IPS DF 4.7 (cell line): ENCODE measurements around the gene URB2.
"Not testable (repeated sequence)": the region's sequence is repeated elsewhere in the genome, so short reads cannot be mapped to it uniquely, and the experiment has no call there.

Source experiments
- DNase-seq: peaks from one replicate; pipeline ENCODE4 v3.0.0-alpha.2; 2013; ENCODE audit warnings: low spot score; ENCODE audit errors: extremely low read depth

URB2 gene

DNA sequence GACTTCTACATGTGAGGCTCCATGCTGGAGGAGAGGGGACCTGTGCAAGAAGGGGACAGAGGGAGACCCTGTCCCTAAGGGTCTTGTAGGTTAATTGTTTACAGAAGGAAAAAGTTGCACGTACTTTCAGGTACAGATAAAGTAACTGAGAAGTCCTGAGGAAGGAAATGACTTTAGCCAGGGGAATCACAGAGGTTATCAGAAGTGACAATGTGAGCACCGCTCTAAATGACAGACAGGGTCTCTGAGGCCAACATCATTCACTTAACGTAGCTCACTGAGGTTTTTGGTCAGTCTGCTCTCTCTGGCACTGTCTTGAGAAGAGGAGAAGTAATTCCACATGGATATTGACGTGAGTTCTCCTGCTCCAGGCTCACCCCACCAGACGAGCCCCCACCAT lies 12.1 kb upstream of the URB2 start:
- no peak for DNase-seq

DNA sequence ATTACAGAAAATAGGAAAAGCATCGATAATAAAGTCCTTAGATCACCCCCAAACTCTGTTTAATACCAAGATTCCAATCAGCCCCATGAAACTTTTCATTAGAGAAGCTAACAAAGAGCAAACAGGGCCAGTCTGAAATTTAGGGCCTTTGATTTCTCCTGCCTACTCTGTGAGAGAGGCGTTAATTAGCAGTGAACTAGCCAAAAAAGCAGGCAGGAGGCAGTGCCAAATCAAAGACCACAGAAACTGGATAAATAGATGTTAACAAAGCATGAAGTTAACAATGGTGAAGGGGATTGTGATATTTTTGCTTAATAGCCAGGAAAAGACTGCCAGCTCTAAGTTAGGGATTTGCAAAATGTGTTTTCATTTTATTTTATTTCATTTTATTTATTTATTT lies 11.3 kb upstream of the URB2 start:
- no peak for DNase-seq

DNA sequence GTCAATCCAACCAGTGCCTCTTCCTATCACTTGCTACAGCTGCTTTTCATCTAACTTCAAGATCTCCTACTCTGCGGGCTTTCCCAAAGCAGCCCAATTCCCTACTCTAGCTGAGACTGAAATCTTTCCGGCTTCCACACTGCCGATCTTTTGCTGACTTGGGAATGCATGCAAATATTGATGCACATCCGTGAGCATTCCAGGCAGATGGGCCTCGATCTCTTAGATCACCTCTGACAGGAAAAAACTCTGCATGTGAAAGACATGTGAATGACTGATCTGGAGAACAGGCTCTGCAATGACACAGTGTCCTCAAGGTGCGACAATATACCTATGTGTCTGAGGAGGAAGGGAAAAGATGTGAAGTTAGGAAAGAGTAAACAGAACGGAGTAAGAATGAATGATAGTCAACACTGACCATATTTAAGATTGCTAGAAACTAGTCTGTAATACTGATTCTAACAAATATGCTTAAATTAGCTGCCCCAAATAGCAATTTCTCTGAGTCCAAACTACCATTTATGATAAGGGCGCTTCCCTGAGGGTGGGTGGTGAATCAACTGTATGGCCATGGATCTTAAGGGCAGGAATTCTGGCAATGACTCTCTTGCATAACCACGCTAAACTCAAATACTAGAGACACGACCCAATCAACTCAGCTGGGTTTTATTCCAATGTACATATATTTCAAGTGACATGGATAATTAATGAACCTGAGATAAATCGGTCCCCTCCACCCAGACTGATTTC lies 8.5 kb upstream of the URB2 start:
- no peak for DNase-seq

DNA sequence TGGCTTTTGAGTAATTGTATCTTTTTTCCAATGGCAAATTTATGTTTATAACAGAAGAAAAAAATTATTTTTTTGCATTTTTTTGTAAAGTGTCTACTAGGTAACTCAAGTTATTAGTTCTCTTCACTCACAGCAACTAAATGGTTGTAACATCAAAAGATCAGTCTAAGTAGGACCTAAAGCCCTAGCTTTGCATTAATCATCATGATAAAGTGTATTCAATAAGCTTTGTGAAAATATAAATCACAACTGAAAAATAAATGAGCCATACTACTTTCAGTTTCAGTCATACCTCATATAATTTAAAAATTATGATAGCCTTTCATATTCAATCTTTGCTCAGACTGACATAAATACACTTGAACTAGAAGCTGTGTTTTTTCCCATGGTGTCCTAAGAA lies 7.0 kb upstream of the URB2 start:
- no peak for DNase-seq

DNA sequence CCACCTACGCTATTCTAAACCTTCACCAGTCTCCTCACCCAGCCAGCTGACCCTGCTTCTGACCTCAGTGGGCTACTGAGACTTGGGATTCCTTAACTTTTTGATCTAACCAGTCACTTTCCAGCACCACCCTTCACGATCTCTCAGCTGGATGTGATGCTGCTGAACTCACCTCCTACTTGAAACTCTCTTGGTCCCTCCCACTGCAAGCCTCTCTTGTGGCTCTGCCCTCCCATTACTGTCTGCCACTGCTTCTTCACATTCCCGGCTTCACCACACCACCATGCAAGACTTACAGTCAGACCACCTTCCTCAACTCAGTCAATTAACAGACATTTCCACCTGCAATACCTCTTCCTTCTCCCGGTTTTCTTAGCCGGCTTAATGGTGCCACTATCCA lies 6.4 kb upstream of the URB2 start:
- no peak for DNase-seq

DNA sequence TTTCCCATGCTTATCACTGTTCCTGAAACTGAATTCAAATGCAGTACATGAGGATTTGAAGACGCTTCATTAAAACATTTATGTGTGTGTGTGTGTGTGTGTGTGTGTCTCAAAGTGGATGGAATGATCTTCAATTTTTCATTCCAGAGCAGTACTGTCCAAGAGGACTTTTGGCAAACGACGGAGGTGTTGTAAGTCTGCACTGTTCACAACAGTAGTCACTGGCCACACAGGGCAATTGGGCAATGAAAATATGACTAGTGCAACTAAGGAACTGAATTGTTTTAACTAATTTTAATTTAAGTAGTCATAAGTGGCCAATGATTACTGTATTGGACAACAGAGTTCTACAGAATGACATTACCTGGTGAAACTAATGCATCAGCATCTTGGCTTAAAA lies 5.2 kb upstream of the URB2 start:
- DNase-seq = no peak

DNA sequence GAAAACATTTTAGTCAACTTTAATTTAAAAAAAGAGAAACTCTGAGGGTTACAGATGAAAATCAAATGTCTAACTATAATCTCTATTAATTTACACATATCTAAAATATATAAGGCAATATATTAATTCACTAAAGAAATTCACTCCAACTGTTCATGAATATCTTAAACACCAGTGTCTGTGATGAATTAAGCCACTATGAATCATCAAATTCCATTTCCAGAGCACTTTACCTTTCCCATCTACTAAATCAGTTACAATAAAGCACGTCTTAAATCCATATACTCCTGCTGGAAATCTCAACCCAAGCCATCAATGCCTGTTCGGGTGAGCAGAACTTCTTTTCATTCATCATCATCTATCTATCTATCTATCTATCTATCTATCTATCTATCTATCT lies 4.4 kb upstream of the URB2 start:
- DNase-seq = no peak

DNA sequence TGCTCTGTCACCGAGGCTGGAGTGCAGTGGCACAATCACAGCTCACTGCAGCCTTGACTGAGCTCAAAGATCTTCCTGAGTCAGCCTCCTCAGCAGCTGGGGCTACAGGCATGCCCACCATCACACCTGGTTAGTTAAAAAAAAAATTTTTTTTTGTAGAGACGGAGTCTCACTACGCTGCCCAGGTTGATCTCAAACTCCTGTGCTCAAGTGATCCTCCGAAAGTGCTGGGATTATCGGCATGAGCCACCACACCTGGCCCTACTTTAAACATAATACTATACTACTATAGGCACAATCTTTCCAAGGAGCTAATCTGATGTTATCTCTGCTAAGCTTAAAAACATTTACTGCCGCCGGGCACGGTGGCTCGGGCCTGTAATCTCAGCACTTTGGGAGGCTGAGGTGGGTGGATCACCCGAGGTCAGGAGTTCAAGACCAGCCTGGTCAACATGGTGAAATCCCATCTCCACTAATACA lies 3.4 kb upstream of the URB2 start:
- not testable (repeated sequence) for DNase-seq

DNA sequence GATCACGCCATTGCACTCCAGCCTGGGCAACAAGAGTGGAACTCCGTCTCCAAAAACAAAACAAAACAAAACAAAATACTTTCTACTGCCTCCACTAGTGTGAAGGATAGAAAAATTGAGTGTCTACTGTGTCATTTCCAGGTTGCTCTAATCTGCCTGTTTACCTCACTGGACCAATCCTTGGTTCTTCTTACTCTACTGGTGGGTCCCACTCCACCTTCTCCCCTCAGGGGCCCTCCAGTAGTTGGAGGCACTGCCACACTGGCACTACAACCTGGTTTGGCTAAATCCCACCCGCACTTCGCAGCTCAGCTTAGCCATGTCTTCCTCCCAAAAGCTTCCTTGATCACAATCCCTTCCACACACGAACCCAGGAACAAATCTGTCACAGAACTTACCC lies 2.8 kb upstream of the URB2 start:
- no peak for DNase-seq

DNA sequence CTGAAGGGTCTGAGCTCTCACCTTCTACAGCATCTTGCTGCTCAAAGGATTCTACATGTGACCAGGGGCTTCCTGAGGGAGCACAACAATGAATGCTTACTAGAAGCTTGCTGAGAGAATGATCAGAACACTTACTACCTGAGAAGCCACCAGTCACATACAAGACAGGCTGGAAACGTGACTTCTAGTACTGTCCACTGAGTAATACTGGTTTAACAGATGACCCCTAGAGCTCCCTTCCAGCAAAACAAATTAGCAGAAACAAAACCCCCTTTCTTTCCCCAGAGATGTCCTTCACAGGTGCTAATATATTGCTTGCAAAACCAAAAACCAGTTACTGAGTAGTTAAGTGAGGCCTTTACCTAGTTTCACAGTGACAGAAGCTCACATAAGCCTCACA lies 2.2 kb upstream of the URB2 start:
- DNase-seq = no peak

DNA sequence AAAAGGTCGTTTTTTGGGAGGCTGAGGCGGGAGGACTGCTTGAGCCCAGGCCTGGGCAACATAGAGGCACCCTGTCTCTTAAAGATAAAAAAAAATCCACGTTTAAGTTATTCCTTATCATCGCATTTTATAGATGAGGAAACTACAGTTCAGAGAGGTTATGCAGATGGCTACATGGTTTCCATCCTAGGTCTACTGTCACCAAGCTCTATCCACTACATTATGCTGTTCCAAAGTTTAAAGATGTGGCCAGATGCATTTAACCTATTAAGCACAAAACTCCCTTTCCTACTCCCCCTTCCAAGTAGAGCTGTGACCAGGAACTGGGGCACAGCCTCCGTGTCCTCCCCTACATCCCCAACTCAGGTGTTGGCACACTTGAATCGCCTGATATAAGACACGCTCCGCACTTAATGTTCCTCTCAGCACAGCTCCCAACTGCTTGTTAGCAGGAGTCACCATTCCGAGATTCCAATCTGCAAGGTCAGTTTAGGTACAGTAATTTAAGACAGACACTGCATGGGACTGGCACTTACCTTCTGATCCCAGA lies 1.5 kb upstream of the URB2 start:
- DNase-seq = no peak

DNA sequence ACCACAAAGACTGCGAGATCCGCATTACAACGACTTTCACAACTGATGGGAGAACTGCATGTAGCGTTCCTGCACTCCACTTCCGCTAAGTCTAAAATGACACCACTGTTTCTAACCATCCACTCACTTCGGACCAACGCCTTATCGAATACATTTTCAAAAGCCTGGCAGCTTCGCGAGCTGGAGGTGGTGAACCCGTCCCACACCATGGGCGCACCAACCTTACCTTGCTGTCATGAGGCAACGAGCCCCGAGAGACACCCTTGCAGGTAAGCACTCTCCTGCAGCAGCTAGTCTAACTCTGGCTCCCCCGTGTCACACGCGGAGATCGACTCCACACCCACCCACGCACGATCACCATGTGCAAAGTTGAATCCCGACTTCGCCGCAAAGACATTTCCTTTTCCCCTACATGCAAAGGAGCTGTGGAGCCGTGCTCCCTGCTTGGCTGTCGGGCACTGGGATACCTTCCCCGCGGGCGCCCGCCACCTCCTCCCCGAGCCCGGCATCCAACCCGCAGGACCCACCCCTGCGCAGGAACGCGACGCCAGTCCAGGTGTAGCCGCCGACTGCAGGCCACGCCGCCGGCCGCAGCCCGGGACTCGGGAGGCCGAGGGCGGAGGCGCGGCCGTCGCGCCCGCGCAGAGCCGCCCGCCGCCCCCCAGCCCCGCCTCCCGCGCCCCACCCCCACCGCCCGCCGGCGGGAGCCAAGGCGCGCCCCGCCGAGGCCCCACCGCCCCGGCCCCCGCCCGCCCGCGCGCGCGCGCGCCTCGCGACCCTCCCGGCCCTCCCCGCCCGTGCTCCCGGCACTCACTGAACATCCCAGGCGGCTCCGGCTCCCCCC lies 754 bp upstream of the URB2 start:
- no peak for DNase-seq

DNA sequence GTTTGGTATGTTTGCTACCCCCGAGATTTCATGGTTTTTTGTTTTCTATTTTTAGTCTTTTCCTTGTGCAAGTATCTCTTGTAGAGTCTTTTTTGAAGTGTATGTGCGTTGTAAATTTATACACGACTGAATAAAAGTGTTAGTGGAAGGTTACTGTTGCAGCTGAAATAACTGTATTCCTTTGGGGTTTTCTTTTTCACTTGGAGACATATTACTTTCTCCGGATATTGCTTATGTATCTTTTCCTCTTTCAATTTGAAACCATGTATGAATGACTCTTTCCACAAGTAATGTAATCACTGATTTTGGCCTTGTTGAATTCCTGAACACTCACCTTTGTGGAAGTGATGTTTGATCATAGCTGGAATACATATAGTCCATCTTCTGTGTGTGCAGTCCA lies 956 bp downstream of the URB2 start:
- no peak for DNase-seq

DNA sequence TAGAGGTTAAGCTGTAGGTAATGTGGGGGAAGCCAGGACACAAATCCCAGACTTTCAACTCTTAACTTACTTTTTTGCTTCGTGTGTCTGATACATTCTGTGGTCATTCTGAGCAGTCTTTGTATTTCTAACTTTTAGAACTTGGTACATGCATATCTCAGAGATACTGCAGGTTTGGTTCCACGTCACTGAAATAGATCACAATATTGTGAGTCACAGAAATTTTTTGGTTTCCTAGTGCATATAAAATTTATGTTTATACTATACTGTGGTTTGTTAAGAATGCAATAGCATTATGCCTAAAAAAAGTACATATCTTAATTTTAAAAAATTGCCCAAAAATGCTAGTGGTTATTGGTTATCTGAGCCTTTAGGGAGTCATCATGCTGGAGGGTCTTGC lies 3.2 kb downstream of the URB2 start:
- DNase-seq = no peak

DNA sequence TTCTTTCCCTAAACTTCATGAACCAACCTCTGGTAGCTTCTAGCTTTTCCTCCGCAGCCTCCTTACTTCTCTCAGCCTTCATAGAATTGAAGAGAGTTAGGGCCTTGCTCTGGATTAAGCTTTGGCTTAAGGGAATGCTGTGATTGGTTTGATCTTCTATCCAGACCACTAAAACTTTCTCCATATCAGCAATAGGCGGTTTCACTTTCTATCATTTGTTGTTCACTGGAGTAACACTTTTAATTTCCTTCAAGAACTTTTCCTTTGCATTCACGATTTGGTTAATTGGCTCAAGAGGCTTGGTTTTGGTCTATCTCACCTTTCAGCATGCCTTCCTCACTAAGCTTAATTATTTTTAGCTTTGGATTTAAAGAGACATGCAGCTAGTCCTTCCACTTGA lies 5.1 kb downstream of the URB2 start:
- DNase-seq = no peak

DNA sequence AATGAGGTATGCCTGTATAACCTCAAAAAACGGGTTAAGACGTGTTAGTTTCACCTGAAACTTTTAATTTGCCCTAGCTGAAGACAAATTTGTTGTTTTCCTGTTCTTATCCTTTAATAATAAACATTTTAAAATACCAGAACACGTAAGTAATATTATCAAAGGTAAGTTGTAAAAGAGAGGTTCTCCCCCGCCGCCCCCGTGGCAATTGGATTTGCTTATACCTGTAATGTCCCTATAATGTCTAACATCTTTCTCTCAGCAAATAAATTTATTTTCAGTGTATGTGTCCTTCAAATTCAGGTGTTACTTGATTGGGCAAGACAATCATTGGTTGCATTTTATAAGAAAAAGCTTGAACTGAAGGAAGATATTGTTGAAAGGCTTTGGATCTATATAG lies 5.9 kb downstream of the URB2 start:
- no peak for DNase-seq

DNA sequence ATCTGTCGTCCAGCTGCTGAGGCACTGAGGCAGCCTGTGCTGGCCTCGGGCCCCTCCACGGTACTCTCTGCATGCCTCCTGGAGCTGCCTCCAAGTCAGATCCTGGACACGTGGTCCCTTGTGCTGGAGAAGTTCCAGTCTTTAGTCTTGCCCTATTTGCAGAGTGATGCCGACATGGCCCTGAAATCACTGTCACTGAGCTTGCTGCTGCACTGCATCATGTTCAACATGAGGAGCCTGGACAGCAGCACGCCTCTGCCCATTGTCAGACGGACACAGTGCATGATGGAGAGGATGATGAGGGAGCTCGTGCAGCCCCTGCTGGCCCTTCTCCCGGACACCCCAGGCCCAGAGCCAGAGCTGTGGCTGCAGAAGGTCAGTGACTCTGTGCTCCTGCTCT lies 10.0 kb downstream of the URB2 start:
- no peak for DNase-seq

DNA sequence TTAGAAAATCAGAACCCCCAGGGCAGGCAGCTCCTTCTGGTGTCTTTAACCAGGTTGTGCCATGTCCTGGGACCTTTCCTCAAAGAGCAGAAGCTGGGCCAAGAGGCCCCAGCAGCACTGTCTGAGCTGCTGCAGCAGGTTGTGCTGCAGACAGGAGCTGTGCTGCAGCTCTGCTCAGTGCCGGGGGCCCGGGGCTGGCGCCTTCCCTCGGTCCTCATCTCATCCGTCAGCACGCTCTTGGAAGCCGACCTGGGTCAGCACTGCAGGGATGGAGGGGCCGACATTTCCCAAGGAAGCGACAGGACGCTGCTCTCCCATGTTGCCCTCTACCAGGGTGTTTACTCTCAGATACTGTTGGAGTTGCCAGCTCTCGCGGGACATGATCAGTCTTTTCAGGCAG lies 11.7 kb downstream of the URB2 start:
- no peak for DNase-seq

DNA sequence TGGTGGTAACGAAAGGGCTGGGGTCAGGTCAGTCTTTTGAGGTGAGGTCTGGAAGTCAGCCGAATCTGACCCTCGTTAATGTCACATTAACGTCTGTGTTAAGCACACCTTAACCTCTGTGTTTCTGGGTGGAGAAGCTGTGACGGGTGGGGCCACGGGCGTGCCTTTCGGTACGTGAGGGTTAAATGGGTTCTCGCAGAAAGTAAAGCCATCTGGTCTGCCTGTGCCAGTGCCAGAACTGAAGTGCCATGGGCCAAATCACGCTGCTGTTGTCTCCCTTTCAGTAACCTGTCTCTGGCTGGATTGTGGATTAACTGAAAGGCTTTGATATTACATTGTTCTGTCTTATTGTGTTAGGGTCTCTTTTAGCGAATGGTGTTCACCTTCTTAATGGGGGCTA lies 14.4 kb downstream of the URB2 start:
- DNase-seq = no peak

DNA sequence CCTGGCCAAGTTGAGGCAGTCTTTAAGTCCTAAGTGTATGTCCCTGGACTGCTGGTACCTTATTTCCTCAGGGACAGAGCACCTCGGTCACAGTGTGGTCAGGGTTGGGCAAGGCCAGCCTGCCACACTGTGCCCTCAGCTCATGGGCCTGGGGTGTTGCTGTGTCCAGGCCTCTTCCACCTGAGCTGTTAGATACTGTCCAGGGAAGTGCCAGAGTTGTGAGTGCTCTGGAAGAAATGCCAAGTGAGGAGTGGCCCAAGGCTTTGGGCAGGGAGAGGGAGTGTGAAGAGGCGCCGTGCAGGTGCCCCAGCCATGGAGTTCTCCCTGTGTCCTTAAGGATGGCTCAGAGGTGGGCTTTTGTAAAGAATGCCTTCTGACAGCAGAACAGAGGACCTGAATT lies 15.3 kb downstream of the URB2 start:
- DNase-seq = no peak

DNA sequence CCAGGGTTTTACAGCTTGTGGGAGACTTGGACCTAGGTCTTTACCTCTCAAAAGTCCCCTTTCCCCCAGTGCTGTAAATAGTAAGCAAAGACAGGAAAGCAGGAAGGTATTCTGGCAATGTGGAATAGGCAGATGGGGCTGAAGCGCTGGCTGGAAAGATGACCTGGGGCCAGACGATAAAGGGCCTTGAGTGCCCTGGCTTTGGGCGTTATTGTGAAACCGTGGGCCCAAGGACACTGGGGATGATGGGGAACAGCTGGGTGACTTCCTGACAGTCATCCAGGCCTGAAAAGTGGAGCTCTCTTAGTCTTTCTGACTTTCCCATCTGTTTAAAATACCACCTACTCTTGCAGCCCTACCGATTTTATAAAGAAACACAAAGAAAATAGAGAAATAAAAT lies 16.3 kb downstream of the URB2 start:
- DNase-seq = no peak

DNA sequence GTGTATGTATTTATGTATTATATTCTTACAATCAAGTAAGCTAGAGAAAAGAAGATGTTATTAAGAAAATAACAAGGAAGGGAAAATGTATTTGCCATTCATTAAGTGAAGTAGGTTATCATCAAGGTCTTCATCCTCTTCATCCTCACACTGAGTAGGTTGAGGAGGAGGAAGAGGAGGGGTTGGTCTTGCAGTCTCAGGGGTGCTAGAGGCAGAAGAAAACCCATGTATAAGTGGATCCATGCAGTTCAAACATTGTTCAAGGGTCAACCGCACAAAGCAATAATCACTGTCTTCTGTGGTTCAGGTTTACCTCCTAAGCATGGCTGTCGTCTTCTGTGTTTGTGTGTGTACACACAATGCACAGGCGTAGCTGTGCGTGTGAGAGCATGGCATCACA lies 16.9 kb downstream of the URB2 start:
- no peak for DNase-seq
